Activated CD8-positive, alpha-beta T cell treated with anti-CD3 and anti-CD28 coated beads, Interleukin-2, amount 10 ng/mL, durations not matched to agents 7 days and 5 days (primary cell): ENCODE data around the gene BLOC1S3. TPM values are rescaled to one million over a fixed set of nuclear protein-coding genes. Genes with fewer than 3 reads are reported as not detected.
"Not testable (repeated sequence)": the region's sequence is repeated elsewhere in the genome, so short reads cannot be mapped to it uniquely, and the experiment has no call there.

ENCODE experiments used
- ATAC-seq: fragments of 150-1000 bp; cut with Tn5 transposase; one replicate; pipeline ENCODE4 v1.10.0; 2021; ENCODE audit warnings: moderate library complexity
- CTCF ChIA-PET: fragments of 350-600 bp; sonication (Branson Sonifier 250); formaldehyde crosslinking; loops from one replicate; lab custom pipeline; 2021; ENCODE audit warnings: antibody characterized with exemption; lab: Charles Lee
- POLR2A ChIA-PET: fragments of 350-600 bp; sonication (Branson Sonifier 250); formaldehyde crosslinking; loops from one replicate; lab custom pipeline; 2021; ENCODE audit warnings: antibody characterized with exemption; lab: Charles Lee
- DNase-seq: peaks from one replicate; pipeline ENCODE4 v3.0.0-alpha.2; 2020
- H3K27ac Mint-ChIP-seq: one replicate; pipeline ENCODE4 v1.8.0; 2021; ENCODE audit warnings: mild to moderate bottlenecking, mixed read lengths
- H3K27me3 Mint-ChIP-seq: one replicate; pipeline ENCODE4 v1.8.0; 2021; ENCODE audit warnings: low read depth, mixed read lengths
- H3K36me3 Mint-ChIP-seq: one replicate; pipeline ENCODE4 v1.8.0; 2021; ENCODE audit warnings: low read depth, mixed read lengths
- H3K4me1 Mint-ChIP-seq: one replicate; pipeline ENCODE4 v1.8.0; 2021; ENCODE audit warnings: low read depth, mixed read lengths
- H3K4me3 Mint-ChIP-seq: one replicate; pipeline ENCODE4 v1.8.0; 2021; ENCODE audit warnings: mild to moderate bottlenecking, mixed read lengths
- H3K9me3 Mint-ChIP-seq: one replicate; pipeline ENCODE4 v1.8.0; 2022; ENCODE audit warnings: mixed read lengths; ENCODE audit not compliant: insufficient read depth
- total RNA-seq, 2 experiments: library from RNA; stranded (reverse); gene quantifications; one replicate each; pipeline ENCODE4 v1.2.3, GENCODE V29; 2021

The BLOC1S3 gene
- total RNA-seq, 2 experiments from 2014 or later, result 16.0 to 16.7 TPM

DNA sequence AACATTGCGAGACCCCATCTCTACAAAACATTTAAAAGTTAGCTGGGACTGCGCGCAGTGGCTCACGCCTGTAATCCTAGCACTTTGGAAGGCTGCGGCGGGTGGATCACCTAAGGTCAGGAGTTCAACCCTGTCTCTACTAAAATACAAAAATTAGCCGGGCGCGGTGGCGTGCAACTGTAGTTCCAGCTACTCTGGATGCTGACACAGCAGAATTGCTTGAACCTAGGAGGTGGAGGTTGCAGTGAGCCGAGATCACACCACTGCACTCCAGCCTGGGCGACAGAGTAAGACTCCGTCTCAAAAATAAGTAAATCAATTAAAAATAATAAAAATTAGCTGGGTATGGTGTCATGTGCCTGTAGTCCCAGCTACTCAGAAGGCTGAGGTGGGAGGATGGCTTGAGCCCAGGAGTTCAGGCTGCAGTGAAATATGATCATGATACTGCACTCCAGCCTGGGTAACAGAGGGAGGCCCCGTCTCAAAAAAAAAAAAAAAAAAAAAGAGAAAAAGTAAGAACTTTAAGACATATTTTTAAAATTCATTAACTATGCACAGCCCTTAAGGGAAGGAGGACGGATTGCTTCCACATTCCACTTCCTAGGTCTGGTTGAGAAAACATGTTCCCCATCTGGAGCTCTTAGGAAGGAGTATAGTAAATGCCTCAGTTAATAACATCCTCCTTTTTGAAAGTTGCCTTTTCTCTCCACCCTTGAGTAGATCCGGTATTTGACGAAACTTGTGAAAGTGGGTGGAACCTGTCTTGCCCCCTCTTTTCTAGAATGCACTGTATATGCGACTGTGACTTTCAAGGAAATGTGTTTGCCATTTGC, 40.5 kb downstream of the BLOC1S3 start:
- Mint-ChIP-seq H3K4me1 (peaks cover 10% of the 10 kb centered on the region), H3K27ac (no peak overlapping the region), H3K4me3 (no peak overlapping the region), H3K9me3 (no peaks in the 10 kb centered on the region), H3K36me3 (no peaks in the 10 kb centered on the region), H3K27me3 (peaks cover 50% of the 10 kb centered on the region)
- POLR2A ChIA-PET, result no interaction called here
- ATAC-seq, result no peak
- CTCF ChIA-PET, result no interaction called here
- no peak for DNase-seq

DNA sequence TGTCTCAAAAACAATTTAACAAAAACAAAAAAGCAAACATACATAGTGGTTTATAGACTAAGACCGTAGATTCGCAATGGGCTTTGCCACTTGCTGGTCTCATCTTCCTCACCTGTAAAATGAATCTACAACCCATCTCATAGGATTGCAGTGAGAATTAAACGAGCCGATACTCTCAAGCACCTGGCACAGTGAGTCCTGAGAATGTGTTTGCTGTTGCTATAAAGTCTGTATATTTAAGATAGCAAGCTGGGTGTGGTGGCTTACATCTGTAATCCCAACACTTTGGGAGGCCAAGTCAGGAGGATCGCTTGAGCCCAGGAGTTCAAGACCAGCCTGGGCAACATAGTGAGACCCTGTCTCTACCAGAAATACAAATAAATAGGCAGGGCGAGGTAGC, 44.1 kb downstream of the BLOC1S3 start:
- POLR2A ChIA-PET, result no interaction called here

DNA sequence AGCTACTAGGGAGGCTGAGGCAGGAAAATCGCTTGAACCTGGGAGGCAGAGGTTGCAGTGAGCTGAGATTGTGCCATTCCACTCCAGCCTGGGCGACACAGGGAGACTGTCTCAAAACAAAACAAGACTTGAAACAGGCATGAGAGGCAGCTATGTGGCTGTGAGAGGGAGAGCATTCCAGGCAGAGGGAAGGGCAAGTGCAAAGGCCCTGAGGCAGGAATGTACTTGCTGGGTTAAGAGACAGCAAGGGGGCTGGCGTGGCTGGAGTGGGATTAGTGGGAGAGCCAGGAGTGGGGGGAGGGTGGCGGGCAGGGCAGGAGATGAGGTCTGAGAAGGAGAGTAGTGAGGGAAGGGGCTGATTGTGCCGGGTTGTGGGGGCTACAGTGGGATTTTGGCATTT, 45.3 kb downstream of the BLOC1S3 start:
- no peak for ATAC-seq
- H3K27me3 Mint-ChIP-seq, result peaks cover 15% of the 10 kb centered on the region
- CTCF ChIA-PET, result no interaction called here

More for the DNA sequence above, 44.1 kb downstream of the BLOC1S3 start:
- no peaks in the 10 kb centered on the region for H3K9me3 Mint-ChIP-seq
- peaks cover 23% of the 10 kb centered on the region for H3K27me3 Mint-ChIP-seq
- CTCF ChIA-PET, result no interaction called here
- DNase-seq (no peak), ATAC-seq (no peak)
- peaks cover 4% of the 10 kb centered on the region for H3K4me1 Mint-ChIP-seq
- H3K36me3 Mint-ChIP-seq, result no peaks in the 10 kb centered on the region
- H3K27ac Mint-ChIP-seq, result no peak overlapping the region
- H3K4me3 Mint-ChIP-seq, result no peak overlapping the region

DNA sequence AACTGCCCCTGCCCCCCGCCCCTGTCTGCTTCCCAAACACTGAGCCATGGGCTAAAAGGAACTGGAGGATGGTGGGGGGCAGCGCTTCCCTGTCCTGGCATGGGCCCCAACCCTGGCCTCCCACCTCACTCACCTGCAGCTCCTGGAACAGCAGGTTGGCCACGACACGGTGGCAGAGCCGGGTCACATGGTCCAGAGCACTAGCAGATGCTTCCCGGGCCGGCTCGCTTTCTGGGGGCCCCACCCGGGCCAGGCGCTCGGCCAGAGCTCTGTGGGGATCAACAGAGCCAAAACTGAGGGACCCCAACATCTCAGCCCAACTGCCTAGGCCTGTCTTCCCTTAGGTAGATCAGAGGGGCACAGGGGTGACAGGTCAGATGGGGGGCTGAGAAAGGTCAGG, 46.1 kb downstream of the BLOC1S3 start:
- Mint-ChIP-seq H3K27me3 (peaks cover 11% of the 10 kb centered on the region), H3K9me3 (no peaks in the 10 kb centered on the region), H3K36me3 (no peaks in the 10 kb centered on the region), H3K27ac (no peak overlapping the region), H3K4me1 (peaks cover under 1% of the 10 kb centered on the region), H3K4me3 (no peak overlapping the region)
- ATAC-seq (no peak), DNase-seq (no peak)
- ChIA-PET POLR2A (no interaction called here), CTCF (no interaction called here)

More for the DNA sequence above, 45.3 kb downstream of the BLOC1S3 start:
- no peak for DNase-seq
- Mint-ChIP-seq H3K27ac (no peak overlapping the region), H3K4me1 (peaks cover 3% of the 10 kb centered on the region), H3K4me3 (no peak overlapping the region), H3K36me3 (no peaks in the 10 kb centered on the region), H3K9me3 (no peaks in the 10 kb centered on the region)
- POLR2A ChIA-PET, result no interaction called here

DNA sequence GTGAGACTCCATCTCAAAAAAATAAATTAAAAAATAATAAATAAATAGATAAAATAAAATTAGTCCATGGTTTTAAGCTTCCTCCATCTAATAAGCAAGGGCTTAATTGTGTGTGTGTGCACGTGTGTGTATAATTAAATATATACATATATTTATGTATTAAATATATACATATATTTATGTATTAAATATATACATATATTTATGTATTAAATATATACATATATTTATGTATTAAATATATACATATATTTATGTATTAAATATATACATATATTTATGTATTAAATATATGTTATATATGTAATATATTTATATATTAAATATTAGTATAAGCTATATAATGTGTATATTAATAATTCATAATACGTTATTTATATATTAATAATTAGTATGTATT, 50.5 kb downstream of the BLOC1S3 start:
- DNase-seq, H3K4me1 Mint-ChIP-seq, CTCF ChIA-PET: not testable (repeated sequence)

More for the DNA sequence above, 50.5 kb downstream of the BLOC1S3 start:
- H3K36me3 Mint-ChIP-seq, ATAC-seq, H3K27me3 Mint-ChIP-seq, H3K9me3 Mint-ChIP-seq, POLR2A ChIA-PET, H3K27ac Mint-ChIP-seq, H3K4me3 Mint-ChIP-seq: not testable (repeated sequence)

Other genes starting within 250 kb of the BLOC1S3 start
- not detected for gene APOC4, start 236.5 kb upstream of the BLOC1S3 start, total RNA-seq
- gene APOC2, start 232.7 kb upstream of the BLOC1S3 start, total RNA-seq, result not detected
- gene CLPTM1, start 223.4 kb upstream of the BLOC1S3 start, total RNA-seq, result 10 to 100 TPM; 65.5 to 67.8 TPM
- 10 to 100 TPM in 1 of 2 experiments, 1 to 10 TPM in 1; 8.7 to 10.2 TPM for gene RELB, start 177.3 kb upstream of the BLOC1S3 start, total RNA-seq
- 10 to 100 TPM; 82.5 to 94.5 TPM for gene CLASRP, start 139.7 kb upstream of the BLOC1S3 start, total RNA-seq
- gene ZNF296, start 102.3 kb upstream of the BLOC1S3 start, total RNA-seq, result 1 to 10 TPM; 6.2 to 6.3 TPM
- 10 to 100 TPM; 30.2 to 31.7 TPM for gene GEMIN7, start 99.5 kb upstream of the BLOC1S3 start, total RNA-seq
- gene PPP1R37, start 85.6 kb upstream of the BLOC1S3 start, total RNA-seq, result 10 to 100 TPM; 28.3 to 29.2 TPM
- under 1 TPM; 0.16 to 0.24 TPM for gene NKPD1, start 17.8 kb upstream of the BLOC1S3 start, total RNA-seq
- 10 to 100 TPM; 54.0 to 55.5 TPM for gene TRAPPC6A, start 547 bp upstream of the BLOC1S3 start, total RNA-seq
- gene EXOC3L2, start 66.6 kb downstream of the BLOC1S3 start, total RNA-seq, result not detected
- 10 to 100 TPM; 18.3 to 18.5 TPM for gene MARK4, start 72.5 kb downstream of the BLOC1S3 start, total RNA-seq
- gene CKM, start 144.1 kb downstream of the BLOC1S3 start, total RNA-seq, result not detected
- not detected for gene KLC3, start 162.0 kb downstream of the BLOC1S3 start, total RNA-seq
- 10 to 100 TPM; 23.7 to 24.4 TPM for gene ERCC2, start 191.8 kb downstream of the BLOC1S3 start, total RNA-seq
- gene PPP1R13L, start 226.3 kb downstream of the BLOC1S3 start, total RNA-seq, result 10 to 100 TPM; 11.8 to 13.4 TPM
- 10 to 100 TPM in 1 of 2 experiments, 1 to 10 TPM in 1; 9.5 to 10.6 TPM for gene POLR1G, start 227.9 kb downstream of the BLOC1S3 start, total RNA-seq
- 10 to 100 TPM; 57.5 to 64.8 TPM for gene ERCC1, start 245.1 kb downstream of the BLOC1S3 start, total RNA-seq